ENCODE data around the gene SIK3.

The SIK3 gene

DNA sequence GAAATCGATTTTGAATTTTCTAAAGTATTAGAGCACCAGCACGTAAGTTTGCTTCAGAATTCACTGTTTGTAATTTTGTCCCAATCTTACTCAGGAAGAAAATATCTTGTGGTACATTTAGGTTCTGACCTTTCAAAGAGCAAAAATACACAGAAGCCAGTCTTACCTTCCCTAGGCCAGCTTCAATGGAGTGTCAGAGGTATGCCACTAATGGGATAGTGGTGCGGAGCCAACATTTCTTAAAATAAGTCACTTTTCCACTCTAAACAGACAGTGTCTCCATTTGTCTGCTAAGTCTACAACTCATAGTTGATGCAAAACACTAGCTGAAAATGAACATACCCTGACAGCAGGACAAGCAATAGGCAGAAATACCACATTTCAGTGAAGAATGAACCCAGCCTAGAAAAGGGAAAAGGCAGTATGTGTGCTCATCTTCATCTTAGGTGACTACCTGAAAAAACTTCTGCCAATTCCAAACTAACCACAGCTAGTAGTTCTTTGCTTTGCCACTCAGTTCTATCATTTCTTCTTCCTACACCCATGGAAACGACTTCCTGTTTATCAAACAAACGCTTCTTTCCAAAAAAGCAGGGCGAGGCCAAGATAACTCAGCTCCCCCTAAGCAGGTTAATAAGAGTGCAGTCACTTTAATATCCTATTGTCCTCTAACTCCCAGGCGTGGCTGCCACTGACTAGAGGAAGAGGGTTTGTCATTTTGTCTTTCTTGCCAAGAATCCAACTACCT, 166.8 kb downstream of the SIK3 start:
- no peak for DNase-seq (ENCODE audit: low read depth in 3 of 3)

DNA sequence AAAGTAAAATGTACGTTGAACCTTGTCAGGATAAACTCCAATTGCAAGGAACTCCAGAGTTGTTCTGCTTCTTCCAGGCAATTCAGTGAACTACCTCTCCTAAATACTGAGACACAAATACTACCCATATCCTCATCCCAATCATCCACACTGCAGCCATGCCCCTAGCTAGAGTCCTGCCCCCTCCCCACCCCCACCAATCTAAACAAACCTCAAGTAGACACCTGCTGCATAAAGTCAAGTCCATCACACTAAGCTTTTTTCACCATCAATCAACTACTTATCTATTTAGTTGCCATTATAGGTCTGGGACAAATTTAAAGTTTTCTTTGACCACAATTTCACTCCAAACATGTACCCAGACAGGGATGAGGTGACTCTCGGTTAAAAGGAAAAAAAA, 167.6 kb downstream of the SIK3 start:
- no peak for DNase-seq (ENCODE audit: low read depth in 3 of 3)

GRCh38 chr11:116930177-116930576, 168.1 kb downstream of the SIK3 start:
- peak in 1 of 3 experiments; percentile 14 for DNase-seq (ENCODE audit: low read depth in 3 of 3)

DNA sequence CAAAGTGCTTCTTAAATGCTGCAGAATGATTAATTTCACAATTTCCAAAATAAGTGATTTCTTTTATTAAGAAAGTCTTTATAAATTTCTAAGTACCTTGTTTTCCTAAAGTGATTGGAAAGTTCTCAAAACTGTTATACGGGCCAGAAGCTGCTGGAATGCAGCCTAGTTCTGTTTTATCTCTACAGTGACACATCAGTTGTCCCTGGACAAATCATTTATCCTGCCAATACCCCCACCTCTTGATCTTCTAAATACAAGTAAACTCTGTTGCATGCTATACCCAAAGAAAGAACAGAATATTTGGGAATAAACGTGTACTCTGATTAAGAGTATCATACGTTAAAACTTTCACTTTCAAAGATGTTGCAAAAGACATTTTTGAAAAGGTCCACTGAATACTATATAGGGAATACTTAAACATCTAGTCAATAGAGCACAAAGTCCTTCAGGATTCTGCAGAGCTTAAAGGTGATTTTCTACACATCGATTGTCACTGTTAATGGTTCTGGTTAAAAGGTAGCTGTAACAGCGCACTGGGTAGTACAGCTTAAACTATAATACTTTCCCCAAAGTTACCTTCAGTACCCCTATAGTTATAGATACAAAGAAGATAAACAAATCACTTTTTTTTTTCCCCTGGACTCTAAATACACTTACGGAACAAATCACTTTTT, 168.7 kb downstream of the SIK3 start:
- DNase-seq (ENCODE audit: low read depth in 3 of 3): no peak

GRCh38 chr11:116928845-116929244, 169.4 kb downstream of the SIK3 start:
- no peak for DNase-seq (ENCODE audit: low read depth in 3 of 3)

DNA sequence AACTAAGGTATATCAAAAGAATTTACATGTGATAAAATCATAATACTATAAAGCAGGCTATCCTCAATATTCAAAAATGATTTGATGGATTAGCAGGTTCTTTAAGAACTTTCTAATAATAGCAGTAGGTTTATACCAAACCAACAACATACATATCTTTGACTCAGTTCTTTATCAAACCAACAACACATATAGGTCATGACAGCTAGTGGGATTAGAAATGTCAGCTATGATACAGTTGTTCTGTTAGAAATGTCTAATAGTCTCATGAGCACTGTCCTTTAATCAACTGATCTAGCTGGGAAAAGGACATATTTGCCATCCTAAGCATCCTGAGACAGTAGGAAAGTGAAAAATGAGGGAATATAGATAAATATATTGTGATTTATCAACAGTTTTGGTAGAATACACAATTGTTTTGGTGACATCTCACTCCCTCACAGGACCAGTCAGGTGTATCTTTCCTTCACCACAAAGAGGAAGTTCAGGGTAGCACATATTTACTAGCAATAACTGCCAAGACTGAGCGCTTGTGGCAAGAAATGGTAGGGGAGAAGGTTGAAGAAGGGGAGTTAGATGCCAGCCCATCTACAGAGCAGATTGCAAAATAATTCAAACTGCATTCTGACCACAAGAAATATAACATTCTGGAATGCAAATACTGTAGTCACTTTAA, 170.0 kb downstream of the SIK3 start:
- DNase-seq (ENCODE audit: low read depth in 3 of 3): no peak

- peak in 1 of 3 experiments; percentile 13 for DNase-seq (ENCODE audit: low read depth in 3 of 3)
Observed at GRCh38 chr11:116927163-116927974, 170.9 kb downstream of the SIK3 start.

- DNase-seq (ENCODE audit: low read depth in 3 of 3): no peak
Observed at GRCh38 chr11:116925050-116925449, 173.2 kb downstream of the SIK3 start.

- DNase-seq (ENCODE audit: low read depth in 3 of 3): no peak
Observed at GRCh38 chr11:116918925-116919655, 179.1 kb downstream of the SIK3 start.

- no peak for DNase-seq (ENCODE audit: low read depth in 3 of 3)
Observed at GRCh38 chr11:116917632-116918031, 180.6 kb downstream of the SIK3 start.

GRCh38 chr11:116916886-116917285, 181.3 kb downstream of the SIK3 start:
- DNase-seq (ENCODE audit: low read depth in 3 of 3): no peak

- DNase-seq (ENCODE audit: low read depth in 3 of 3): no peak
Observed at GRCh38 chr11:116916052-116916451, 182.2 kb downstream of the SIK3 start.

GRCh38 chr11:116913000-116913399, 185.2 kb downstream of the SIK3 start:
- DNase-seq (ENCODE audit: low read depth in 3 of 3): no peak

- no peak for DNase-seq (ENCODE audit: low read depth in 3 of 3)
Observed at GRCh38 chr11:116911976-116912734, 186.1 kb downstream of the SIK3 start.

DNA sequence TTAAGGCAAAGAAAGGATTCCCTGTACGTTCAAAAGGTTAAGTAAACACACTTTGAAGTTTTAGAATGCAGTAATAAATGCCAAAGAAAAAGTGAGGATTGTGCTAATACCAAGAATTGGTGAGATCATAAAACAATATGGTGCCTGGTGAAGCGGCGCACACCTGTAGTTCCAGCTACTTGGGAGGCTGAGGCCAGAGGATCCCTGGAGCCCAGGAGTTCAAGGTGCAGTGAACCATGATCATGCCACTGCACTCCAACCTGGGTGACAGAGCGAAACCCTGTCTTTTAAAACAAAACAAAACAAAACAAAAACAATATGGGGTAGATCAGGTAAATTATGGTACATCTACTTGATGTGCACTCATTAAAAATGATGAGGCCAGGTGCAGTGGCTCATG, 187.4 kb downstream of the SIK3 start:
- DNase-seq (ENCODE audit: low read depth in 3 of 3): no peak

DNA sequence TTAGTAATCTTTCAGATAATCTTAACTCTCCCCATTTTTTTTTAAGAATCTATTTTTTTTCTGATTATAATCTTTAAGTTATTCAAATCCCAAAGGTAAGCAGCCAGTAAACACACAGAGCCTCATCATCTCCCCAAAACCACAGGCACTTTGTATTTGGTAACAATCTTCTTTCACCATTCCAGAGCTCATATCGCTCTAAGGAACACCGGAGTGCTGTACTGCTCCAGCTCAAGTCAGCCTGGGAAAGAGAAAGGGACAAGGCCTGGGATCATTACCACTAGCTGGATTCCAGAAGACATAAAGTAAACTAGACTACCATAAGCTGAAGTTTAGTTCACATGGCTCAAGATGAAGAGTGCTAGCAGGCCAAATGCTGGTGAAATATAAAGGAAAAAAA, 187.8 kb downstream of the SIK3 start:
- no peak for DNase-seq (ENCODE audit: low read depth in 3 of 3)

DNA sequence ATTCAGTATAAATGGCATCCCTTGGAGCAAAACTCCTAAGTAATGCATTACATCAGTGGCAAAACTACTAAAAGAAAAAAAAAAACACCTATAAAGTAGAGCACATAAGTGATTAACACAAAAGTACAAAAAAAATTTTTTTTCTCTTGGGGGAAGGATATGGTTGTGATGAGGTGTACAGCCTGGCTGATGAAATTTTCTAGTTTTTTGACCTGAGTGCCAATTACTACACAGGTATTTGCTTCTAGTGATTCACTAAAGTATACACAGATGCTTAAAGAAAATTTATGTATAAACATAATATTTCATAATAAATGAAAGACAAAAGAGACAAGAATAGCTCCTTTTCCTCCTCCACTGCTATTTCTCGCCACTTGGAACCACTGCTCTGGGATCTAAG, 189.0 kb downstream of the SIK3 start:
- no peak for DNase-seq (ENCODE audit: low read depth in 3 of 3)

DNA sequence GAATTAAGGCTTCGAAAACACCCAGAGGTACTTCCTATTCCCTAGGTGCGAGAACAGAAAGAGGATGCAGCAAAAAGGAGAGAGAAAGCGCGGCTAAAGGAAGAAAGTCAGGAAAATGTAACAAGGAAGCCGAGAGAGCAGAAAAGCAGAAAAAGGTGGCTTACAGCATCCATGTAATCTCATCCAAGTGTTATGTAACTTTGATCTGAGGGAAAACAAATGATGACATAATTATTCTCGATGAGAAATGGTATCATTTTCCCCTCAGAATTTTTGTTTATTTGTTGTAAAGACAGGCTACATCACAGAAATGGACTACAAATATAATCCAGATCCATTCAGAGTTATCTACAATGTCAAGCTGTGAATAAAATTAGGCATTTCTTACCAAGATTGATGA, 191.7 kb downstream of the SIK3 start:
- DNase-seq (ENCODE audit: low read depth in 3 of 3): no peak

- no peak for DNase-seq (ENCODE audit: low read depth in 3 of 3)
Observed at GRCh38 chr11:116903090-116903489, 195.1 kb downstream of the SIK3 start.

DNA sequence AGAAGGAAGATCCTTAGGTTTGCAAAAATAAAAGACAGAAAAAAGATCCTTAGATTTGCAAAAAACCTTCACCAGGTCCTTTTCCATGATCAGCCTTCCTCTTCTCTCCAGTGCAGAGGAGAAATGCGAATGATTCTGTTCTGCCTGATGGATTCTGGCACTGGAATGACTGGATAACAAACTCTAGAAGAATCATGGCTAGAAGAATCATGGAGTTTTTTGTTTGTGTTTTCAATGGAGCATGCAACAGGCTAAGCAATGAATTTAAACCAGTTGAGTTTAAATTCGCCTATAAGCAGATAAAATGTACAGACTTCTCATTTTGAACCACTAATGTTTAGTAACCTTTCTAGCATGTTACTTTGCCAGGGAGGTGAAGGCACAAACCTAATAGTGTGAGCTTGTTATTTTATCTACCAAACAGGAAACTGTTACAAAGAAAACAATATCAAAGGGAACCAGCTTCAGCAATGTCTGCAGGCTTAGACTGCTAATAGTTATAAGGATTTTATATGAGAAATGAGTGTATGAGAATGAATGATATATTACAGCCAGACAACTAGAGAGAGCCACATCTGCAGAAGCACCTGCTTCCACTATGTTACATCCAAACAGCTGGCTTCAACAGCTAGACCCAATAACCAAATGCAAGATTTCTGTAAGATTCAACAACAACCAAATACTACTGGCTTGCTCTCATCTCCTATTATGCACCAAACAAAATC, 196.1 kb downstream of the SIK3 start:
- DNase-seq (ENCODE audit: low read depth in 3 of 3): no peak
